HEK293T (cell line): ENCODE measurements around the gene TENM3.
"Not testable (repeated sequence)": the region's sequence is repeated elsewhere in the genome, so short reads cannot be mapped to it uniquely, and the experiment has no call there.

Source experiments
- ARNT ChIP-seq: fragments of 450-650 bp; IDR thresholded peaks from 2 replicates; pipeline ENCODE4 v1.6.1; 2017; ENCODE audit warnings: mild to moderate bottlenecking
- FOXM1 ChIP-seq: fragments of 450-650 bp; IDR thresholded peaks from 2 replicates; pipeline ENCODE4 v1.6.1; 2017; ENCODE audit warnings: mild to moderate bottlenecking, borderline replicate concordance
- TARDBP ChIP-seq: fragments of 450-650 bp; IDR thresholded peaks from 2 replicates; pipeline ENCODE4 v1.6.1; 2016

DNA sequence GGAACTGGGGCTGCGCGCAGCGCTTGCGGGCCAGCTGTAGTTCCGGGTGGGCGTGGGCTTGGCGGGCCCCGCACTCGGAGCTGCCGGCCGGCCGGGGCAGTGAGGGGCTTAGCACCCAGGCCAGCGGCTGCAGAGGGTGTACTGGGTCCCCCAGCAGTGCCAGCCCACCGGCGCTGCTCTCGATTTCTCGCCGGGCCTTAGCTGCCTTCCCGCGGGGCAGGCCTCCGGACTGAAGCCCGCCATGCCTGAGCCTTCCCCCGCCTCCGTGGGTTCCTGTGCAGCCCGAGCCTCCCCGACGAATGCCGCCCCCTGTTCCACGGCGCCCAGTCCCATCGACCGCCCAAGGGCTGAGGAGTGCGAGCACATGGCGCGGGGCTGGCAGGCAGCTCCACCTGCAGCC is 143.4 kb downstream of the TENM3 start:
- TF ChIP-seq ARNT, FOXM1, TARDBP: not testable (repeated sequence)
